Hippocampal formation (tissue), 2 donors: ENCODE data around the gene C10orf90.
"Not testable (repeated sequence)": the region's sequence is repeated elsewhere in the genome, so short reads cannot be mapped to it uniquely, and the experiment has no call there.

ENCODE experiments used
- DNase-seq, 2 donors: peaks; one replicate each; lab custom pipeline; 2025; lab: John Stamatoyannopoulos, UW

The C10orf90 gene

GRCh38 chr10:126392068-126392467 lies 278.4 kb downstream of the C10orf90 start:
- DNase-seq, result no peak

GRCh38 chr10:126391192-126391885 lies 279.2 kb downstream of the C10orf90 start:
- no peak for DNase-seq

DNA sequence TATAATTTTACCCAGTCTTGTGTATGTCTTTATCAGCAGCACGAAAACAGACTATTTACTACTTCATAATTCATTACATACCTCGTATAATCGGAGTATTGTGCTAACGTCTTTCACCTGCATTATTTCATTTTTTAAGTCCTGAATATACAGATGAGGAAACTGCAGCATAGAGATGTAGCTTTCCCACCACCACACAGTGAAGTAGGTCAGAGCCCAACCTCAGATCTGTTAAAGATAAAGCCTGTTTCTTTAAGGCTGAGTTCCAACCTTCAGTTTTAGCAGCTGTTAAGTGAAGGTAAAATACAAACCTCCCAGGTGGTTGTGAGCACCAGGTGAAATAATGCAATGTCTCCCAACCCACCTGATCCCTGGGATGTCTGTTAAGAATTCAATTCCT lies 280.2 kb downstream of the C10orf90 start:
- no peak for DNase-seq

GRCh38 chr10:126387931-126388911 lies 282.3 kb downstream of the C10orf90 start, which contains the start of gene ADAM12:
Gene ADAM12 (minus strand): TSS chr10:126388477. CDS start chr10:126388145, 332 bp downstream.
- DNase-seq, result peak in 1 of 2 donors; percentile 21

DNA sequence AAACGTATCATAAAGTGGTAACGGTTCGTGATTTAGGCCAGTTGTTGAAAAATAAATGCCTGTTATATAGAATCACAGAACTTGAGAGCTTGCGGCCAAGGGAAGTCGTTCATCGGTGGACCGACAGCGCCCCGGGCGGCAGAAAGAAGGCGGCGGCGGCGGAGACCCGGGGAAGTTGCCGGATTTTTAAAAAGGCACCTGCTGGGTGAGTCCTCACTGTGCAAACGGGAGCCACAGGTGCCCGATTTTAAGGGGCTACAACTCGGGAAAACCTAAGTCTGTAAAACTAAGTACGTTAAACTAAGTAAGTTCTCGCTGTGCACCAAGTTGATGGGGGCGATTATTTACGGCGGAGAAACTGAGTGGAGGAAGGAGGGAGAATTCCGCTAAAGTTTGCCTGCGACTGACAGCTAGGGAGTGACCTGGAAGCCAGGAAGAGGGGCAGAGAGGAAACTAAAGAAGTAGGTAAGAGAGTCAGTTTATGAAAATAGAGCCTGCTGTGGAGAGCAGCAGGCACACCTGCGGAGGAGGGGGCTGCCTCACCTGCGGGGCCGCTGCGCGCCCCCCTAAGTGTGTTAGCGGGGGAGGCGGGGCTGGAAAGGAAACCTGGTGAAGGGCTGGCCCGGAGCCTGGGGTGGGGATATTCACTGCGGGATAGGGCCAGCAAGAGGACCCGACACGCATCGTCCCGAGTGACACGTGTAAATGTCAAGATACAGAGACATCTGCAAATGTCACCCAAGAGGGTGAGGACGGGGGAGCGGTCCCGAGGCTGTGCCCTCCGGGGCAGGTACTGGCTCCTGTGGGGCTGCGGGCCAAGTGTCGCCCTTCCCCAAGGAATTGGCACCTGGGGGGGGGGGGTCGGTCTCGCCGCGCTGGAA lies 283.2 kb downstream of the C10orf90 start:
- peak in 1 of 2 donors; percentile 43 for DNase-seq

GRCh38 chr10:126384269-126384873 lies 286.1 kb downstream of the C10orf90 start:
- no peak for DNase-seq

- DNase-seq, result no peak
Observed at GRCh38 chr10:126380352-126381076, 290.0 kb downstream of the C10orf90 start.

- not testable (repeated sequence) for DNase-seq
Observed at GRCh38 chr10:126379166-126379565, 291.3 kb downstream of the C10orf90 start.

DNA sequence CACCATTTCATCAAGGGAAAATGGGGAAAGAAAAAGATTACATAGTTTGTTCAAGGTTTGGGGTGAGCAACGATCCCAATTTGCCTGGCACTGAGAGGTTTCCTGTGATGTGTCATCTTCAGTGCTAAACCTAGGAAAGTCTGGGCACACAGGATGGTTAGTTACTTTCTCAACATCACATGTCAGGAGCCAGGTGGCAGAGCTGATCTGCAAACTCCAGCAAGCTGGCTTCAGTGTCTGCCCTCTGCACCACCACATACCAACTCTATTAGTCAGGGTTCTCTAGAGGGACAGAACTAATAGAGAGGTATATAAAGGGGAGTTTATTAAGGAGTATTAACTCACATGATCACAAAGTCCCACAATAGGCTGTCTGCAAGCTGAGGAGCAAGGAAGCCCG lies 293.5 kb downstream of the C10orf90 start:
- DNase-seq, result no peak

- no peak for DNase-seq
Observed at GRCh38 chr10:126375926-126376554, 294.5 kb downstream of the C10orf90 start.

DNA sequence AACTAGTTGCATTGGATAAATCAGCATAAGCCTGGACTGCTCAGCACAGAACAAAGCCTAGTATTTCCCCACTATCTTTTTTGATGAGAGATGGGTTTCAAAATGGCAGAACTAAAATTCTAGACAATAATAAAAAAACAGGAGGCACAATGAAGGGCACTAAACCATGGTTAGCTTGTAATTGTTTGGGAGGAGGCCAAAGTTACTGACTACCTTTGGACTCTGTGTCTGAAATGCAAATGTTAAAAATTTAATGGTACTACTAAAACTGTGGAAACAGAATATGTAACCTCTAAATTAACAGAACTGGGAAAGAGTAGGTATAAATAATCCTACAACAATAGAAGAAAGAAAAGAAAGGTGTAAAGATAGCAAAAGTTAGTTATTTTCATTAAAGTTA lies 295.2 kb downstream of the C10orf90 start:
- no peak for DNase-seq
